T-helper 22 cell (primary cell): ENCODE data around the gene THSD4.

Experiments used
- DNase-seq: peaks from one replicate; pipeline ENCODE4 v3.0.0-alpha.2; 2020; ENCODE audit warnings: low read depth

Gene THSD4

DNA sequence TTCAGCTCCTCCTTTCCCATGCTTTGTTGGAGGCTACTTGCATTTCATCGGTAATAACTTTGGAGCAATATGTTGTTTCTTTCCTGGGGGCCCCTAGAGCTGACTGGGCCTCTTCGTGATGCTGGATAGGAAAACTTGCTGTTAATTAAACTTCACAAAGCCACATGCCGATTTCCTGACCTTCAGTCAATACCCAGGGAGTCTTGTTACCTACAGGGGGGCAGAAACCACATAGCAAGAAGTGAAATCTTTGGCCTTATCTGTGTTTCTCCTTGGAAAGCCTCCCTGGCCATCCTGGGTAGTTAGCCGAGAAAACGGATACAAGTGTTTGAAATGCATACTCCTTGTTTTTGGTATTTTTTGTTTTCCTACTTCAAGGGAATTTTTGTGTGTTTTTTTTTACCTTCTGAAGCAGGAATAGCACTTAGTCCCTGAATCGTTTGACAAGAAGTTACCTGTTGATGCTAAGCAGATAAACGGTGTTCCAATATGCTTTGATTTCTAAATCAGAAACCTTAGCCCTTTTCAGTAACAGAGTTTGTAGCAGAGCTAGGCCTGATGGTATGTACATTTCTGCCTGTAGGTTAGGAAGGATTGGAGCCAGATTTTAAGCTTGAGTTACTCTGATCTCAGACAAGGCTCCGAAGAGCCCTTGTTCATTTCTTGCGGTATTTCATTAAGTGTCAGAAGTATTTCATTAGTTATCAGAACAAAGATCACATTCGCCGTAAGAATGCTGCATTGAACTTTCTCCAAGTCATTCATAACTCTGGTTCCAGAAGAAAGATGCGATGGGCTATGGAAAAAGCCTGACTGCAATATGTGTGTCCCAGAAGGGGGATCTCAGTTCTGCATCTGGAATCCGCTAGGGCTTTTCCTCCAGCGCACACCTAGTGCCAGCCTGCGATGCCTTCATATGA, 111.5 kb downstream of the THSD4 start:
- DNase-seq, result no peak

DNA sequence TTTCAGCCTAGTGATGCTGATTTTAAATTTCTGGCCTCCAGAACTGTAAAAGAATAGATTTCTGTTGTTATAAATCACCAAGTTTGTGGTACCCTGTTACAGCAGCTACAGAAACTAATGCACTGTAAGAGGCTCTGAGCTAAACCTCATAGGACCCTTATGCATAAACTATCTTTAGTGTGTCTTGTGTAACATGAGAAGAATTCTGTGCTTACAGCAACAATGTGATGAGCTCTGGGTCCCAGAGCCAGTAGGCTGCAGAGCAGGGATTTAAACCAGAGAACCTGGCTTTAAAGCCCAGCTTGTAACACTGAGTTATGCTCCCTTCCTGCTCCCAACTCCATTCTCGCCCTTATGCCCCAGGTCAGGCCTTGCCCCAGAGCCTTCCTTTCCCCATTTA, 113.1 kb downstream of the THSD4 start:
- DNase-seq, result no peak

DNA sequence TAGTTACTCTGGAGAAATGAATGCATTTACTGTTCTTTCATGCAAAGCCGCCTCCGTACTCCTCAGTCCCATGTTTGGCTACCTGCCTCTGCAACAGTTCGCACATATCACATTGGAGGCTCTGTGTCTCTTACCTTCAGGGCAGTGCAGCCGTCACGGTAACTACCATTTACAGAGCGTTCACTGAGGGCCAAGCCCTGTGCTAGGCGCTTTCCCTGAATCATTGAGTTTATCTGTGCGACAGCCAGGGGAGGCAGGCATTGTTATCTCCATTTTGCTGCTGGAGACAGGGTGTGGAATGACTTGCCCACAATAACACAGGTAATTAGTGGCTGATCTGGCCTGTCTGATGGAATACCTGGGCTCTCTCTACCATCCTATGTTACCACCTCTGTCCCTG, 115.0 kb downstream of the THSD4 start:
- no peak for DNase-seq

DNA sequence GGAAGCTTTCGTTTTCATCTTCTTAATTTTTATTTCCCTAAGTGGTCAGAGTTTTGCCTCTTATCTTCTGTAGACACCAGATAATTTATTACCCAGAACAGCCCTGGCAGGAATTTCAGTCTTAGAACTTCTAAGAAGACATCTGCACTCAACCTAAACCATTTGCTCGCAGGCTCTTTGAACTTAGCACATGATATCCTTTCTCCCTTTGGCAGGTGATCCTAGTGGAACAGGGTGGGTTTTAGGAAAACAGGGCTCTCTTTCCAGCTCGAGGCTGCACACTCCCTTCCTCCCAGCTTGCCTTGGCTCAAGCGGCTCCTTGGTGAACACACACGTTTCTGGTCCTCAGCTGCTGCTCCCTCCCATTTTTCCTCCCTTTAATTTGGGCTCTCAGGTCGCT, 116.5 kb downstream of the THSD4 start:
- DNase-seq, result no peak

DNA sequence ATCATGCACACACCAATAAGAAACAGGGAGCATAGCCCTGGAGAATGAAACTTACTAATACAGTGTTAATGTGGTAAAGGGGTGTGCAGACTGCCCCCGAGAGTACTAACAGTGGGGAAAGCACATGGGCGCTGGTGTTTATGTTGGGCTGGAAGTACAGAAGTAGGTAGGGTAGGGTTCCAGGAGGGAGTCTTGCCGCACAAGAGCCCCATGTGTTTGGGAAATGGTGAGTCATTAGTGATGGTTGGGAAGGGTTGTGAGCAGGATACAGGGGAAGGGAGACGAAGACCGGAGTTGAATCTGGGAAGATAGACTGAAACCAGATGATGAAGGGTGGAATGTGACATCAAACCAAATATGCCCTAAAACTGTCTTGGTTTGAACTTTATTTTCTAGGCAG, 117.1 kb downstream of the THSD4 start:
- DNase-seq, result no peak

DNA sequence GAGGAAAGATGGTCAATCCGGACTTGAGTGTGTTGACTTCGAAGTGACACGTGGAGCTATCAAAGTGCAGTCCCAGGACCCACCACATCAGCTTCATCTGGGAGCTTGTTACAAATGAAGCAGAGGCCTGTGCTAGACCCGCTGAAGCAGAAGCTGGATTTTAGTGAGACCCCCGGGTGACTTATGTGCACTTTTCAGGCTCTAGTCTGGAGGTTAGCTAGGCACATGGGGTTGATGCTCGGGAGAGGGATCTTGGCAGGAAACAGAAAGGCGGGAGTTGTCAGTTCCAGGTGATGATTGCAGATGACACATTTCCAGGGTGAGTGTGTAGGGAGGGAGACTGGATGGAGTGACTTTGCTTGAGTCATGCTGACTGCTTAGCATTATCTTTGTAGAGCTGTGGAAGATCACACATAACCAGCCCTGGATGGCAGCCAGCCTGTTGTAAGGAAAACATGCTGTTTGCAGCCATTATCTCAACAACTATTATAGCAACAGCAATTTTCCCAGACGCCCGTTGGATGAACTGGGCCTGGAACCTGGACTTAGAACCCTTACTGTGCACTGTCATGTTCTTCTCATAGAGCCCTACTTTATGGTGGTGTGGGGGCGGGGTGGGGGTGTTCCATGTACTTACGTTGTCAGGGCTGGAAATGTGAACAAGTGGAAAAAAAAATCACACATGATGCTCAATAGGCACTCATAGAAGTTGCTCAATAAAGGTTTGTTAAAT, 122.4 kb downstream of the THSD4 start:
- no peak for DNase-seq

DNA sequence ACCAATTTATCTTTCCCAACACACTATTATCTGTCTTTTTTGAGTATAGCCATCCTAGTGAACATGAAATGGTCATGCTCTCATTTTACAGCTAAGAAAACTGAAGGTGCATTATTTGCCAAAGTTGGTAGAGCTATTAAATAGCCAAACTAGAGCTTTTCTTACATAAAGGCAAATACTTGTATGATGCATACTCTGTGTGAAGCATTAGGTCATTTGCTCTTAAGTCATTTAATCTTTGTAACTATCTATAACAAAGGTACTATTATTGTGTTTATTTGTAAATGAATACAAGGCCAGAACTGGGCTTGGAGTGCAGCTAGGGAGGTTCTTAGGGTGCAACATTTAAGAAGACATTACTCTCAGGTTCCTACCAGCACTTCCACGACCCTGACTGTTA, 123.7 kb downstream of the THSD4 start:
- no peak for DNase-seq

DNA sequence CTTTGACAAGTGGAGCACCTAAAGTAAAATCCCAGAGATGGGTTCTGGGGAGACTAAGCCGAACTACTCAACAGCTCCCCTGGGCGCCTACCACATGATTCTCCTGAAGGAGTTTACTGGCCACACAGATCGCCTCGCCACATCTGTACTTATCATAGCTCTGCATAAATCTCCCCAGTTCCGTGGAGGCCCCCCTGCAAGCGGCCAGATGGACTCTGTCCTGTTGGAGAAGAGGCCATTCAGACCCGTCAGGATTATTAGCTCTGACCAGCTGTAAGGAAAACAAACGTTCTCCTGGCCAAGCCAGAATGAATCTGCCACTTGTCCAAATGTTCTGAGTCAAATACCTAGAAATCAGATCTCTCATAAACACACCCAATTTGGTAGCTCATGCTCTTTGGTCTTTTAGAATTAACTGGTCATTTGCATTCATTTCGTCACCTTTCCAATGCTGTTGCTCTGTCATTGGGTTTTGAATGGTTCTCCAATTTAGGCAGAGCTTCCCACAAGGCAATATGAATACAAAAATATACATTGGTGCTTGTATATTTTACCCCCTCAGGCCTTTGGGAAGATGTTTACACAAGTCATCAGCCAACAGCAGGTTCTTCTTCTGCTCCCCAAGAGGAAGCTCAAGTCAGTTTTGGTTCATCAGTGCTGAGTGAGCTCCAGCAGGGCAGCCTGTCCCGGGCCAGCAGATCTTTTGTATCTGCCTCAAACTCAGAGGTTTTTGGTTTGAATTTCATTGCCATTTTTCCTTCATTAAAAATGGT, 124.5 kb downstream of the THSD4 start:
- no peak for DNase-seq

DNA sequence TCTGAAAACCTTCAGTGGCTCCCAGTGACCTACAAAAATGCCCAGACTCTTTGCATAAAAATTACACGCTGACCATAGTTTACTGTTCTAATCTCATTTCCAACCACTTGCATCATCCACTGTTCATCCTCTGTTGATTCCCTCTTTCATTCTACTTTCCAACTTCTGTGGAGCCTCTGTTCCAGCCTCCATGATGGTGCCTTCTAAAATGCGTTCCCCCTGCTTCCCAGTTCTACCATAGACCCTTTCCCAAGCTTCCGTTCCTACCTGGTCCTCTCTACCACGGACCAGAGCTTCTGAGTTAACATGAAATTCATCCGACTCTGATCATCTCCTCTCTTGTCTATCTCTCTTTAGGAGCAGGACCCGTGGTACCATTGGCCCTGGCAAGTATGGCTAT, 127.0 kb downstream of the THSD4 start:
- DNase-seq, result no peak

DNA sequence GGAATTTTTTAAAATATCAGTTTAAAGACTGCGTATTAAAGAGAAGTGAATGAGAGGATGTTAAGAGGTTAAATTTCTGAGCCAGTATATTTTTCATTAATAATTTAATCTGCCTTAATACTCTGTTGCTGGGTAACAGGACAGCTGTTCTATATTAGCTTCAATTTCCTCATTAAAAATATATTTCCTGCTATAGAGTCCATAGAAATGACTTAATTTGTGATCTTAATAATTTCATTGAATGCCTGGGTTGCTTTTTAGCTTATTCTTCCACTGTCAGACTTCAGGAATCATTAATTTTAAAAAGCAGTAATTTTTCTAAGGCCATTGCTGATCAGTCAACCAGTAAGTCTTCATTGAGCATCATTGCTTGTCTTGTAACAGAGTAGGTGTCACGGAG, 129.0 kb downstream of the THSD4 start:
- no peak for DNase-seq

DNA sequence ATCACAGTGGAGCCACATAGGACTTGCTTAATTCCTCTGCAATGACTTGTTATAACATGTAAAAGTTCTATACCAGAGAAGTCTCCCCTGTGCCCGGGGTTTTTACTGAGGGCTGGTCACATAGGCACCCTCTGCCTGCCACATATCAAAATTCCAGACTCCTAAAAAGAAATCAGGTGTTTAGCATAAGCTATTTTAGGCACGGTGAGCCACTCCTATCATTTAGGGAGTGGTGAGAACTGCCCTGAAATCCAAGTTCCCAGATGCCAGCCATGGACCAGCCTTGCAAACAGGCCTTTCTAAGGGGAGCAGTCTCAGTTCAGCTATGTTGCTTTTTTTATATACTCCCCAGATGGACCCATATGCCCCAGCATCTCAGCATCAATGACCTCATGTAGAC, 130.3 kb downstream of the THSD4 start:
- DNase-seq, result no peak

DNA sequence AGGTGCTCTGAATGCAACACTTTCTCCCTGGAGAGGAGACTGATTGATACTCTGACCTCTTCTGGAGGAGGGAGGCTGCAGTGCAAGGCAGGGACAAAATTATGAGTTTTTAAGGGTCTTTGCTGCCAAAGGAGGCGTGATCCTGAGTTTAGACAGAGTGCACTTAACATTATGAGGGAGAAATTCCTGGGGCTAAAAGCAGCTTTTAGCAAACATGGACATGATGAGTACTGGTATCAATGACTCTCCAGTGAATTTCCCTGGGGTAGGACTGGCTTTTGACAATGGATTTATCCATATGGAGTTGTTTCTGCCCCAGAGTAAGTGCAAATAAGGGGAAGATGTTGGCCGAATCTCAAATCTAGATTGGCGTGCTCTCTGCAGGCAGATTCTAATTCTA, 133.1 kb downstream of the THSD4 start:
- DNase-seq, result no peak

DNA sequence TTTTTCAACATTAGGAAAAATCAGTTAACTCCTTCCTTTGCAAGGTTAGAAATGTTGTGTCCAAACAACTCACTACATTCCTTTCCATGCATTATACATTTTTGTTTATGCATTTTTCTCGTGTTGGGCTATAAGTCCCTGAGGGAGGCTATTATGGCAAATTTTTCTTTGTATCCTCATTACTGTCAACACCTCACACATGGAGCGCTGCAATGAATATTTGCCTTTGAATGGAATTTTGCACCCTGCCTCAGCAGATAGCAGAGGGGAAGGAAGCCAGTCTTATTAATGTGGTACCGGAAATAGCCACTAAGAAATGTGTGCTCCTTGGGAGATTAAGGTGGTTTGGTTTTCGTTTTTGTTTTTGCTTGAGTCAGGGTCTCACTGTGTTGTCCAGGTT, 134.7 kb downstream of the THSD4 start:
- no peak for DNase-seq

DNA sequence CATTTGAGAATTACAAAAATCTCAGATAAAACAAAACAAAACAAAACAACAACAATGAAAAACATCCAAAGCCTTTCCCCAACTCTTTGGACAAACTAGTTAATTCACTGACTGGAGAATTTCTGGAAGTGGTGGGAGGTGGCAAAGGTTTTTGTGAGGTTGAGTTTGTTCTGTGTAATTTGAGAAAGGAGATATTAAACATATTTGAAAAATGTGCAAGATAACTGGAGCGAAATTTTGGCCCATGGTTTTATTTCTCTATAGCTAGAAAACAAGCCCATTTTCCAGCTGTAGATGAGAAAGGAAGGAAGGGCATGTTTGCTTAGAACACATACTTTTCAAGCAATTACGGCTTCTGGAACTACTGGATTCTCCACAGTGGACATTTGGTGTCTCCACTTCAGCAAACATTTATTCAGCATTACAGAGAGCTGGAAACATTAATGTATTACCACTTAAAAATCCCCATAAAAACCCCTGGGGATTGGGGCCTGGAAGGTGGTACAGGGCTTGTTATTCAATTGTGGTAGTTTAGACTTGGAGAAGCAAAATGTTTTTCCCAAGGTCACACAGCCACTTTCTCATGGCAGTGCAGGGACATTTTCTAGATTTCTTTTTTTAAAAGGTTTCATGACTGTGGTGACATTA, 135.8 kb downstream of the THSD4 start:
- no peak for DNase-seq

DNA sequence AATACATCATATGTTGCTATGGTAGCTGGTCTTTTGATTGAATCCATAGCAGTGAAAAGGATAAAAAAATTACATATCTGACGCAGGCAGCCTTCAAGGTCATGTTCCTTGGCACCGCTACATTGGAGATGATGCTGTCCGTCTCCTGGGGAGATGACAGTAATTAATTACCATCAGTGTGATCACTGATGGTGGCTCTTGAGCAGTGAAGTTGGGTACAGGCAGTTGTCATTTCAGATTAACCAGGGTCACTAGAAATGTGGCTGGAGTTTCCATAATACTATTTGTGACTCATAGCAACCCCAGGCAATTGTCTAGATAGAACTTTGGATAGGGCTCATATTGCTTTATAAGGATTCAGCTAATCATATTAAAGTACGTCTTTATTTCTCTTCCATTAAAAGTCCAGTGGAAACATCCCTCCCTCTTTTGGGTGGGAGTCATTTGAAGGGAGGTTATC, 136.3 kb downstream of the THSD4 start:
- no peak for DNase-seq

DNA sequence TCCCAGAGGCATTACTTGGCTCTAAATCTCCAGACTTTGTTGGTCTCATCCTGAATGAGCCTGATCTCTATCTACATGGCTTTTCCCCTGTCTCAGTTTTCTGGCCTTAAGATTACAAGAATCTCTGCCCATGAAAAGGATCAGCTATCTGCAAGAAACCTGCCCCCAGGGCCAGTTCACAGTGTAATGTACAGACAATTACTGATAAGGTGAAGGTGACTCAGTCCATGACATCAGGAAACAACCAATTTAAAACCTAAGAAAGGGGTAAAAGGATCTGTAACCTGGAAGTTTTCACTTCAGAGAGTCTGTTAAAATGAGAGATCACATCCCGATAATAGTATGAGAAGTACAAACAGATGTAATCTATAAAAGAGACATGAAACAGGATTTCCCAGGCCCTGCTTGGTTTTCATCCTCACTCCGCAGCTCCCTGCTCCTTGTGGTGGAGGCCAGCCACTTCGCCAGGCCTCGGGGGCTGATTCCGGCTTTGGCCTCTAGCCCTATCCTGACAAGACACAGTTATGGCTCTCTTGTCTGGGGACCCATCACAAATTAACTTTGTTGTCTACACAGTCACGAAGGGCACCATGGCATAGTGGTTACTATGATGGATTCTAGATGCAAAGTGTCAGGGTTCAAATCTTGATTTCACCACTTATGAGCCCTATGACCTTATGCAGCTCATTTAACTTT, 136.9 kb downstream of the THSD4 start:
- no peak for DNase-seq

DNA sequence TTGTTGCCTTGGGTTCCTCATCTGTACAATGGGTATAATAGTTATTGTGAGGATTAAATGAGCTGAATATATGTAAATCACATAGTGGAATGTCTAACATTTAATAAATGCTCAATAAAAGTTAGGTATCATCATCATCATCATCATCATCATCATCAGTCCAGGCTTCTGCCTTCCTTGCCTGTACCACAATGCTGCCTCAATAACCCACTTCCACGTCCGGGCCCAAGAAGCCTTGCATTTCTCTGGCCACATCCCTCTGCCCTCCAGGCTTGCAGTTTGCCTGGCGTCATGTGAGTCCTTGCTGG, 137.4 kb downstream of the THSD4 start:
- no peak for DNase-seq

DNA sequence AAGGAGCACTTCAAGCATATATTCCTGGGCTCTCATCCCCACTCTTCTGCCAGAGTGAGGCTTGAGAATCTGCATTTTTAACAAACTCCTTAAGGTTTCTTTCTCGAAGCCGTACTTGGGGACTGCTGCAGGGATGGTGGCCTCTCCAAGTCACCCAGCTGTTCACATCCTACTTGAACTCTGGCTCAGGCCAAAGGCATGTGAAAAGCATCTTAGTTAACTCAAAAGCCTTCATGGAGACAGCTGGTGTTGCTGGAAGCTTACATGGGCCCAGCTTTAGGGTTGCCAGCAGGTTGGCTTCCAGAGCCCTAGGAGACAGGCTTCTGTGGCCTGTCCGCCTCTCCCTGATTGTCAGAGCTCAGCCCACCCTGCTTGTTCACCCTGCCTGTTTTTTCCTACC, 139.2 kb downstream of the THSD4 start:
- no peak for DNase-seq

DNA sequence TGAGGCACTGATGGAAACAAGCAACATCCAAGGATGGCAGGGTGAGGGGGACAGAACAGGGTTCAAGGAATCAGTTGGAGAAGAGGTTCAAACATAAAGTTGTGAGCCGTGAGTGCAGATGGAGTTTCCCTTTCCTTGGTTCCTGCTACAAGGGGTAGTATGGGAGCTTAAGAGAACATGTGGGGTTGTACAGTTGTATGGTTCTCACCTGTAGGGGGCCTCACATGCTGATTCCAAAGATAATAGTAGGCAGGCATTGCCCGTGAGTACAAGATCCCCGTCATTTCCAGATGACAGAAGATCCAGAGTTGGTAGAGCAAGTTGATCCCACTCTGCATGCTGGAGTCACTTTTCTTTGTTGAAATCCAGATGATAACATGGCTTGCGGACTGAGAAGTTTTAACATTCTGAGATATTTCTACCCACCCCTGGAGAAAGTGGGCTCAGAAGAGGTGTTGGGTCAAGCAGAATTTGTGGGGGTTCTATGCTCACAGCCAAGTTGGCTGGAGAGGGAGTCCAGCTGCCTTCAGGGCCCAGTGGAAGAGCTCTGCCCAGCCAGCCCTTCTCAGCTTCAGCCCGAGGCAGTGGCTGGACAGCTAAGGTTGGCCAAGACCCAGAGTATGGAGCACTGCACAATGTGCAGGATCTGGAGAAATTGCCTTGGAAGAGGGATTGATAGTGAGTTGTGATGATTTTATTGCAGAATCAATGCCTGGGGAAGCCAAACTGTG, 141.8 kb downstream of the THSD4 start:
- DNase-seq, result no peak

DNA sequence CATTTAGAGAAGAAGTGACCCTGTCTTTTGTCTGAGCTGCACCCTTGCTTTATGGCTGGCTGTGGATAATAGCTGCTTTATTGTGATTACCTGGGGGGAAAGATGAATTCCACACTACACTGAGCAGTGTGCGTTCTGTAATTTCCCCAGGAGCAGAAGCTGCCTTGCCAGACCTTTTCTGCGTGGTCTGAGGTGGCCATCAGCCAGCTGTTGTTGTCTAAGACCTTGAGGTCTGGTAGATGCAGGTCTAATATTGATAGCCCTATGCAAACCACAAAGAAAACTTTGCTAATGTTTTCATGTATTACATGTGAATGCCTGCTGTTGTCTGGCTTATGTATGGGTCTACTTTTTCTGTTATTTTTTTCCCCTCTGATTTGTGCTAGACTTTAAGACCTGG, 144.6 kb downstream of the THSD4 start:
- no peak for DNase-seq

DNA sequence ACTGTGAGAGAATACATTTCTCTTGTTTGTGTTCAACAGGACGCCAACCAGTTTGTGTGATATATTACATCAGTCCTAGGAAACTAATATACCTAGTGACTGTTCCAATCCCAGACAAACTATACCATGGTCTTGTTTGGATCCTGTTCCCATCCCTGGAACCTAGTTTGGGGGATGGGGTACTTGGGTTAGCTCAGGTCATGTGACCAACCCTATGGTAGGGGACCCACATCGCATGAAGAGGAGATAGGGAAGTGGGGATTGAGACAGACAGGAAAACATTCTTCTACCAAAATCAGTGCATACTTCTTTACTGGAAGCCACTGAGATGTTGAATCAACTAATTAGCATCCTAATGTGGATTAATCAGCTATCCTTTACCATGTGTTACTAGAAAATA, 146.1 kb downstream of the THSD4 start:
- no peak for DNase-seq
